ENCODE data around the gene CUL4B.

- peak in 1 of 2 donors; percentile 34 for TF ChIP-seq CTCF (conservative IDR thresholded peaks at IDR 0.05 in 1 of 2, IDR thresholded peaks at IDR 0.05 in 1 of 2; ENCODE audit: low read depth in 1 of 2, low read length in 2 of 2)
- TF ChIP-seq EZH2 (IDR thresholded peaks at IDR 0.05; ENCODE audit: low read length, missing control alignments) = no peak
Measured at GRCh38 chrX:120514236-120514635, 46.5 kb downstream of the CUL4B start.

All from fibroblast of lung (primary cell).